Ectodermal cell (in vitro differentiated cells): ENCODE results near the gene RAB3GAP1.
A peak's percentile ranks its signal among the peaks of the same experiment; 100 is the strongest.

ENCODE experiments used
- H3K27ac ChIP-seq: 2 replicates; pipeline ENCODE4 v1.7.0; 2013; ENCODE audit warnings: mild to moderate bottlenecking, low read depth, low read length; ENCODE audit not compliant: insufficient read depth, poor library complexity, severe bottlenecking
- H3K27me3 ChIP-seq: 2 replicates; pipeline ENCODE4 v1.7.0; 2013; ENCODE audit warnings: mild to moderate bottlenecking, low read length; ENCODE audit not compliant: insufficient read depth, control insufficient read depth, poor library complexity, severe bottlenecking
- H3K36me3 ChIP-seq: one replicate; pipeline ENCODE4 v1.7.0; 2013; ENCODE audit warnings: low read length; ENCODE audit not compliant: control insufficient read depth, insufficient read depth
- H3K4me1 ChIP-seq: one replicate; pipeline ENCODE4 v1.7.0; 2013; ENCODE audit warnings: low read length; ENCODE audit not compliant: control insufficient read depth, insufficient read depth
- H3K4me3 ChIP-seq: 2 replicates; pipeline ENCODE4 v1.7.0; 2013; ENCODE audit warnings: low read depth, low read length, control low read depth; ENCODE audit not compliant: insufficient read depth
- H3K9me3 ChIP-seq: 2 replicates; pipeline ENCODE4 v1.7.0; 2013; ENCODE audit warnings: mild to moderate bottlenecking, low read length, moderate library complexity; ENCODE audit not compliant: control insufficient read depth
- WGBS, 2 experiments: methylation state at CpG; one replicate each; pipeline ENCODE4 v1.1.7; 2013; ENCODE audit warnings: missing lambda C conversion rate in 2 of 2; 5-methylcytosine and 5-hydroxymethylcytosine counted together

The RAB3GAP1 gene

DNA sequence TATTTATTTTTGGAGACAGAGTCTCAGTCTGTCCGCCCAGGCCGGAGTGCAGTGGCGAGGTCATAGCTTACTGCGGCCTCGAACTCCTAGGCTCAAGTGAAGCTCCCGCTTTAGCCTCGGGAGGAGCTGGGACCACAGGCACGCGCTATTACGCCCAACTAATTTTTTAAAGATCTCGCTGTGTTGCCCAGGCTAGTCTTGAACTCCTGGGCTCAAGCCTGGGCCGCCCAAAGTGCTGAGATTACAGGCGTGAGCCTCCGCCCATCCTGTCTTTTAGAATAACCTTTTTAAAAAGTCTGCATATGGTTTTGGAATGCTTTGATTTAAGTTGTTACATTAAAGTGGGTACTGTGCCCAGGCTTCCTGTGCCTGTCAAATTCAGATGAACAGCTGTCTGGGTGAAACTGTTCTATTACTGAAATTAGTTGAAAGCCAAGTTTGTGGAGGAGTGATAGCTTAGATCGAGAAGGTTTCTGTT, 944 bp downstream of the RAB3GAP1 start:
- no peaks in the 10 kb centered on the region for H3K27me3 ChIP-seq
- no peaks in the 10 kb centered on the region for H3K9me3 ChIP-seq
- no peaks in the 10 kb centered on the region for H3K4me1 ChIP-seq
- peak overlapping the region; percentile 86 for H3K4me3 ChIP-seq
- H3K27ac ChIP-seq = no peak overlapping the region
- no peaks in the 10 kb centered on the region for H3K36me3 ChIP-seq
- WGBS, 2 experiments = 43 to 47% methylated on average over 15 of the region's 15 CpGs

DNA sequence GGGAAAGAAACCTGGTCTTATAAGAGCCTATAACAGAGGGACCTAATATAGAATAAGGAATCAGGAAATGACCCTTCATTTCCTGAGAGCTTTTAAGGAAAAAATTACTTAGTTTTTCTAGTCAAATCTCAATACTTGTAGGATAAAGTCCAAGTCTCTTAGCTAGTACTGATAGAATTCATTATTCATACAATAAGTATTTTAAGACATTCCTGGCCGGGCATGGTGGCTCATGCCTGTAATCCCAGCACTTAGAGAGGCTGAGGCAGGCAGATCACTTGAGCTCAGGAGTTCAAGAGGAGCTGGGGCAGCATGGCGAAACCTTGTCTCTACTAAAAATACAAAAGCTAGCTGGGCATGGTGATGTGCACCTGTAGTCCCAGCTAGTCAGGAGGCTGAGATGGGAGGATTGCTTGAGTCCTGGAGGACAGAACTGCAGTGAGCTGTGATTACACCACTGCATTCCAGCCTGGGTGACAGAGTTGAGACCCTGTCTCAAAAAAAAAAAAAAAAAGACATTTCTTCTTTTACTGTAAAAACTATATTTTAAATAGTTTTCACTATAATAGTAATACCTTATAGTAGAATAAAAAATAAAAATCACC, 3.2 kb downstream of the RAB3GAP1 start:
- no peaks in the 10 kb centered on the region for H3K36me3 ChIP-seq
- H3K27ac ChIP-seq = no peak overlapping the region
- 83 to 95% methylated on average over 2 of the region's 2 CpGs for WGBS, 2 experiments
- H3K4me3 ChIP-seq = no peak overlapping the region
- H3K9me3 ChIP-seq = no peaks in the 10 kb centered on the region
- no peaks in the 10 kb centered on the region for H3K4me1 ChIP-seq
- no peaks in the 10 kb centered on the region for H3K27me3 ChIP-seq

GRCh38 chr2:135056790-135057189, 4.7 kb downstream of the RAB3GAP1 start:
- H3K4me3 ChIP-seq = no peak overlapping the region
- no peak overlapping the region for H3K27ac ChIP-seq
- H3K27me3 ChIP-seq = no peaks in the 10 kb centered on the region
- H3K36me3 ChIP-seq = peaks cover 6% of the 10 kb centered on the region
- no peaks in the 10 kb centered on the region for H3K4me1 ChIP-seq
- no peaks in the 10 kb centered on the region for H3K9me3 ChIP-seq

DNA sequence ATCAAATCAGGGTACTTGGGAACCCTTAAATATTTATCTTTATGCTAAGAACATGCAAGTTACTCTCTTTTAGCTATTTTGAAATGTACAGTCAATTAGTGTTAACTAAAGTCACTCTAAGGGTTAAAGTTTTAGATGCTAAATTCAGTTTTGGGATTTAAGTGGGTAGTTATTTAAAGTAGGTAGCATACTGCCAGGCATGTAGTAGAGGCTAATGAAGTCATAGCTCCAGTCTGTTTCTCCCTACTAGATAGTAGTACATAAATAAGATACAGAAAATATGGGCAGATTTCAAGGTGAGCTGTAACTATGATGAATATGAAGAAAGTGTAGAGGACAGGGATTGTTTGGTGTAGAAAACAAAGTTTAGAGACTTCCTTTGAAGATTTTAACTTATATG, 7.5 kb downstream of the RAB3GAP1 start:
- Histone ChIP-seq H3K4me3 (no peak overlapping the region), H3K36me3 (peaks cover 6% of the 10 kb centered on the region), H3K4me1 (no peaks in the 10 kb centered on the region), H3K27me3 (no peaks in the 10 kb centered on the region), H3K9me3 (no peaks in the 10 kb centered on the region), H3K27ac (no peak overlapping the region)

DNA sequence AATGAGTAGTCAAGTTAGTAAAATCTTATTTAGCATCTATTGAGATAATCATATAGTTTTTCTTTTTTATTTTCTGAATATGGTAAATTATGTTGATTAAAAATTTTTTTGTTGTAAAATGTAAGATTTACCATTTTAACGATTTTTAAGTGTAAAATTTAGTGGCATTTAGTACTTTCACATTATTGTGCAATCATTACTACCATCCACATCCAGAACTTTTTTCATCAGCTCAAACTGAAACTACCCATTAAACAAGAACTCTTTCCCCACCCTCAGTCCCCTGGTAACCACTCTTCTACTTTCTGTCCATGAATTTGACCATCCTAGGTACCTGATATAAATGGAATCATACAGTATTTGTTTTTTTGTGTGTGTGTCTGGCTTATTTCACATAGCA, 11.1 kb downstream of the RAB3GAP1 start:
- WGBS, 2 experiments = 100% methylated on average over 1 of the region's 1 CpG; no CpG with 5 or more reads in 1 of the 2 experiments
- no peaks in the 10 kb centered on the region for H3K4me1 ChIP-seq
- H3K27ac ChIP-seq = no peak overlapping the region
- H3K9me3 ChIP-seq = no peaks in the 10 kb centered on the region
- peaks cover 6% of the 10 kb centered on the region for H3K36me3 ChIP-seq
- H3K4me3 ChIP-seq = no peak overlapping the region
- no peaks in the 10 kb centered on the region for H3K27me3 ChIP-seq

- 92% methylated on average over 2 of the region's 2 CpGs; no CpG with 5 or more reads in 1 of the 2 experiments for WGBS, 2 experiments
- H3K27ac ChIP-seq = no peak overlapping the region
- H3K4me1 ChIP-seq = no peaks in the 10 kb centered on the region
- no peaks in the 10 kb centered on the region for H3K9me3 ChIP-seq
- peaks cover 6% of the 10 kb centered on the region for H3K36me3 ChIP-seq
- no peaks in the 10 kb centered on the region for H3K27me3 ChIP-seq
- H3K4me3 ChIP-seq = no peak overlapping the region
These were observed 12.1 kb downstream of the RAB3GAP1 start for GRCh38 chr2:135064149-135064548.

DNA sequence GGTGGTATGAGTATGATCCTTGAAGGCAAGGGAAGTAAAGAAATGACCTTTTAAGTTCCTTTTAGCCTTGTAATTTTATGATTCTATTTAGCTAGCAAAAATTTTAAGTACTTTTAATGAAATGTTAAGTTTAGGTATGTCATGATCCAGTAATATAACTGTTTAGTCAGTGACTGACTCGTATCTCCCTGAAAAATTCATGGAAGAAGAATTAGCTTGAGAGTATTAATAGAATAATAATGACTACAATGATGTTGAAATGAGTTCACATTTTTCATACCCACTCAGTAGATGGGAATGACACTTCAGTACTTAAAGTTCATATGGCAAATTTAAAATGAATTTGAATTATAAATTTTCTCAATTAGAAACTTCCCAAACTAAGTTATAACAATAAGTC, 14.6 kb downstream of the RAB3GAP1 start:
- H3K27ac ChIP-seq = no peak overlapping the region
- H3K4me1 ChIP-seq = no peaks in the 10 kb centered on the region
- no peak overlapping the region for H3K4me3 ChIP-seq
- WGBS, 2 experiments = 88 to 100% methylated on average over 1 of the region's 1 CpG
- H3K36me3 ChIP-seq = peaks cover 5% of the 10 kb centered on the region
- no peaks in the 10 kb centered on the region for H3K9me3 ChIP-seq
- no peaks in the 10 kb centered on the region for H3K27me3 ChIP-seq

DNA sequence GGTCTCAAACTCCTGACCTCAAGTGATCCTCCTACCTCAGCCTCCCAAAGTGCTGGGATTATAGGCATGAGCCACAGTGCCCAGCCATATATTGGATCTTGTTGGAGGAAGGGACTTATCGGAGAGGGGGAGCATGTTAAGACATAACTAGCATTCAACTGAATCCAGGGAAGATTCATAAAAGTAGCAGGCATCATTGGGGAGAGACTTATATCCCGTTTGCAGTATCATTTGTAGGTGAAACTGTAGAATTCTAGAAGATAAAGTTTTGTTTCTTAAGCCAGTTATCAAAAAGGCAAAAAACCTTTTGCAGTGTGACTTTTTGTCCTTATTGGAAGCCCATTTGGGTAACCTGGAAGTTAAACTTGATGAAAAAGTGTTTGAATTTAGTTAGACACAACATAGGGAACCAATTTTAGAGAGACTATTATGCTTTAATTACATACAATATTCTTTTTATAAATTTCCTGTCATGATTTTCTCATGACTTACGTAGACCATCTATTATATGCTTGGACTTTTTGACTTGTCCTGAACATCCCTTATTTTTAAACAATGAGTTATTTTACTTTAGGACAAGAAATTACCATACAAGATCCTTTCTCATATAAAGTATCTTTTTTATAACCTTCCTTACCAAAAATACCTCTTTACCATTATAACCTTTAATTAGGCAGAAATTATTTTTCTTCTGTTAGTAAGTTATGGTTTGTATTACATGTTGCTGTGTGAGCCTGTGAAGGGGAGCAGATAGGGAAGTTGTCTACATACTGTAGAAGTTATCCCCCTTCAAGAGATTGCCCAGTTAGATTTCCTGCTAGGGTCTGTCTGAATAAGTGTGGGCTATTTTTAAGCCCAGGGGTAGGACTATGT, 20.3 kb downstream of the RAB3GAP1 start:
- WGBS, 2 experiments = 92 to 97% methylated on average over 3 of the region's 3 CpGs
- Histone ChIP-seq H3K36me3 (peaks cover 9% of the 10 kb centered on the region), H3K27ac (no peak overlapping the region), H3K9me3 (peaks cover 9% of the 10 kb centered on the region), H3K27me3 (no peaks in the 10 kb centered on the region), H3K4me1 (no peaks in the 10 kb centered on the region), H3K4me3 (peak overlapping the region; percentile 5)

GRCh38 chr2:135074216-135074615, 22.1 kb downstream of the RAB3GAP1 start:
- H3K36me3 ChIP-seq = peaks cover 13% of the 10 kb centered on the region
- H3K9me3 ChIP-seq = peaks cover 9% of the 10 kb centered on the region
- no peak overlapping the region for H3K4me3 ChIP-seq

GRCh38 chr2:135076556-135076955, 24.5 kb downstream of the RAB3GAP1 start:
- peaks cover 10% of the 10 kb centered on the region for H3K36me3 ChIP-seq
- H3K9me3 ChIP-seq = peaks cover 9% of the 10 kb centered on the region
- 96 to 100% methylated on average over 1 to 2 of the region's 2 CpGs for WGBS, 2 experiments
- no peaks in the 10 kb centered on the region for H3K27me3 ChIP-seq
- no peaks in the 10 kb centered on the region for H3K4me1 ChIP-seq
- no peak overlapping the region for H3K4me3 ChIP-seq
- H3K27ac ChIP-seq = no peak overlapping the region

More at GRCh38 chr2:135074216-135074615, 22.1 kb downstream of the RAB3GAP1 start:
- no peaks in the 10 kb centered on the region for H3K4me1 ChIP-seq
- 94 to 96% methylated on average over 3 of the region's 3 CpGs for whole genome bisulfite sequencing, 2 experiments
- H3K27ac ChIP-seq = no peak overlapping the region
- H3K27me3 ChIP-seq = no peaks in the 10 kb centered on the region
